NCI-H1105 (cell line): ENCODE results near the gene IL17RD.
"Not testable (repeated sequence)": the region's sequence is repeated elsewhere in the genome, so short reads cannot be mapped to it uniquely, and the experiment has no call there.

ENCODE experiments used
- DNase-seq: peaks from one replicate; lab custom pipeline; 2025; lab: John Stamatoyannopoulos, UW

IL17RD gene

GRCh38 chr3:57093489-57093888 lies 71.7 kb downstream of the IL17RD start:
- DNase-seq: no peak

- no peak for DNase-seq
These were observed 73.5 kb downstream of the IL17RD start for GRCh38 chr3:57091521-57092273.

- DNase-seq: no peak
These were observed 76.1 kb downstream of the IL17RD start for GRCh38 chr3:57089043-57089442.

- no peak for DNase-seq
These were observed 76.7 kb downstream of the IL17RD start for GRCh38 chr3:57088503-57088902.

GRCh38 chr3:57087361-57088092 lies 77.6 kb downstream of the IL17RD start:
- no peak for DNase-seq

GRCh38 chr3:57086201-57086600 lies 79.0 kb downstream of the IL17RD start:
- no peak for DNase-seq

- DNase-seq: no peak
These were observed 79.9 kb downstream of the IL17RD start for GRCh38 chr3:57085211-57085610.

GRCh38 chr3:57083266-57083995 lies 81.7 kb downstream of the IL17RD start:
- DNase-seq: not testable (repeated sequence)

GRCh38 chr3:57082481-57082880 lies 82.7 kb downstream of the IL17RD start:
- DNase-seq: no peak

- no peak for DNase-seq
These were observed 84.0 kb downstream of the IL17RD start for GRCh38 chr3:57081173-57081572.

GRCh38 chr3:57080171-57080570 lies 85.0 kb downstream of the IL17RD start:
- DNase-seq: no peak

GRCh38 chr3:57079474-57079831 lies 85.7 kb downstream of the IL17RD start:
- no peak for DNase-seq

GRCh38 chr3:57078635-57079473 lies 86.3 kb downstream of the IL17RD start:
- DNase-seq: no peak

GRCh38 chr3:57078344-57078634 lies 86.9 kb downstream of the IL17RD start:
- no peak for DNase-seq

GRCh38 chr3:57077630-57078343 lies 87.4 kb downstream of the IL17RD start:
- no peak for DNase-seq

- no peak for DNase-seq
These were observed 88.7 kb downstream of the IL17RD start for GRCh38 chr3:57076422-57076951.

- DNase-seq: no peak
These were observed 91.0 kb downstream of the IL17RD start for GRCh38 chr3:57074135-57074534.

GRCh38 chr3:57073628-57074027 lies 91.5 kb downstream of the IL17RD start:
- no peak for DNase-seq

GRCh38 chr3:57069503-57069902 lies 95.7 kb downstream of the IL17RD start:
- no peak for DNase-seq

- DNase-seq: no peak
These were observed 96.6 kb downstream of the IL17RD start for GRCh38 chr3:57068437-57069089.

- DNase-seq: no peak
These were observed 98.7 kb downstream of the IL17RD start for GRCh38 chr3:57066471-57066870.
